K562 (cell line): ENCODE measurements around the gene ULBP2. TPM values are rescaled to one million over a fixed set of nuclear protein-coding genes. Genes with fewer than 3 reads are reported as not detected.

Experiments
- ATAC-seq: fragments of 200-7000 bp; cut with Tn5 transposase; 3 replicates; pipeline ENCODE4 v1.9.1; 2020; ENCODE audit warnings: moderate library complexity
- BruUV-seq: library from RNA; stranded (reverse); fragments of 400-500 nt; replicated peaks from 2 replicates; lab custom pipeline; 2021; lab: Mats Ljungman, UMichigan
- CTCF ChIA-PET: fragments of 300-600 bp; formaldehyde crosslinking; extraction: SDS; loops from one replicate; lab custom pipeline; 2021; ENCODE audit warnings: low intra/inter-chr PET ratio; lab: Yijun Ruan, JAX
- POLR2A ChIA-PET: fragments of 300-600, 350-650 bp; sonication (Branson Sonifier 250); formaldehyde crosslinking; extraction: SDS; loops from one replicate; lab custom pipeline; 2021; ENCODE audit warnings: antibody characterized with exemption, inconsistent platforms; lab: Yijun Ruan, JAX
- DNase-seq, 4 experiments: peaks; one replicate each; pipeline versions ENCODE4 v3.0.0 to v3.0.0-alpha.2; 2011 to 2018; ENCODE audit warnings: low spot score in 3 of 4, mixed read lengths in 3 of 4; ENCODE audit errors: extremely low read depth in 1 of 4
- FAIRE-seq: peaks from 2 replicates; lab custom pipeline; 2011; peaks lifted over from hg19 to GRCh38; lab: Jason Lieb, UNC
- H2AFZ ChIP-seq: 2 replicates; pipeline ENCODE4 v1.6.0; 2011; ENCODE audit warnings: low read depth, low read length, control low read depth, inconsistent platforms
- H3K27ac ChIP-seq: fragments of 200-600 bp; 3 replicates; pipeline ENCODE4 v1.8.0; 2011; ENCODE audit warnings: low read depth, mild to moderate bottlenecking, control low read depth, inconsistent platforms, low read length, moderate library complexity, mixed read lengths; ENCODE audit errors: extremely low read depth
- H3K27me3 ChIP-seq, 2 experiments: fragments of 300-600 bp in 1 of 2; 2 replicates in 1 of 2; 3 replicates in 1 of 2; pipeline versions ENCODE4 v1.6.0 to v1.8.0; 2011; ENCODE audit warnings: inconsistent platforms in 2 of 2, low read length in 2 of 2, mild to moderate bottlenecking in 1 of 2, mixed read lengths in 1 of 2, moderate library complexity in 1 of 2; ENCODE audit not compliant: control insufficient read depth in 2 of 2, insufficient read depth in 2 of 2
- H3K36me3 ChIP-seq: fragments of 300-600 bp; 3 replicates; pipeline ENCODE4 v1.8.0; 2011; ENCODE audit warnings: mild to moderate bottlenecking, low read length, inconsistent platforms; ENCODE audit not compliant: control insufficient read depth, insufficient read depth
- H3K4me1 ChIP-seq, 2 experiments: fragments of 200-600 bp in 1 of 2; replicated peaks in 1 of 2; 2 replicates in 1 of 2; 3 replicates in 1 of 2; pipeline versions ENCODE4 v1.5.1 to v1.8.0; 2011; ENCODE audit warnings: inconsistent platforms in 2 of 2, low read length in 2 of 2, mild to moderate bottlenecking in 1 of 2, mixed read lengths in 1 of 2, moderate library complexity in 1 of 2; ENCODE audit not compliant: control insufficient read depth in 2 of 2, insufficient read depth in 2 of 2
- H3K4me2 ChIP-seq: 2 replicates; pipeline ENCODE4 v1.6.1; 2011; ENCODE audit warnings: low read length, control low read depth, inconsistent platforms, mixed read lengths; ENCODE audit not compliant: insufficient read depth
- H3K4me3 ChIP-seq: fragments of 200-600 bp; sonication (generic), shearing (Covaris generic); 2 replicates; pipeline ENCODE4 v1.5.1; 2016; ENCODE audit warnings: control low read depth, inconsistent platforms
- H3K79me2 ChIP-seq: fragments of 200-600 bp; 3 replicates; pipeline ENCODE4 v1.8.0; 2011; ENCODE audit warnings: low read length, inconsistent platforms; ENCODE audit not compliant: control insufficient read depth, insufficient read depth
- H3K9ac ChIP-seq, 2 experiments: 2 replicates each; pipeline versions ENCODE4 v1.6.0 to v1.6.1; 2011; ENCODE audit warnings: low read depth in 2 of 2, low read length in 2 of 2, control low read depth in 1 of 2, inconsistent platforms in 1 of 2, mild to moderate bottlenecking in 1 of 2, mixed read lengths in 1 of 2; ENCODE audit not compliant: insufficient read depth in 1 of 2
- H3K9me1 ChIP-seq: one replicate; pipeline ENCODE4 v1.6.0; 2011; ENCODE audit warnings: inconsistent platforms, mild to moderate bottlenecking, low read length, moderate library complexity; ENCODE audit not compliant: control insufficient read depth, insufficient read depth
- H3K9me3 ChIP-seq: replicated peaks from 2 replicates; pipeline ENCODE4 v1.5.1; 2011; ENCODE audit warnings: low read depth, low read length, inconsistent platforms; ENCODE audit not compliant: control insufficient read depth, insufficient read depth
- H4K20me1 ChIP-seq: replicated peaks from 2 replicates; pipeline ENCODE4 v1.6.1; 2011; ENCODE audit warnings: low read length, inconsistent platforms, mixed read lengths; ENCODE audit not compliant: control insufficient read depth, insufficient read depth
- AFF1 ChIP-seq, 2 experiments: fragments of 450-650 bp; IDR thresholded peaks; 2 replicates each; pipeline ENCODE4 v1.6.1; 2018; ENCODE audit warnings: mild to moderate bottlenecking in 2 of 2, low read depth in 1 of 2; ENCODE audit not compliant: partially characterized antibody in 2 of 2
- ATF2 ChIP-seq: sonication (generic); formaldehyde crosslinking; IDR thresholded peaks from 2 replicates; pipeline ENCODE4 v1.8.1; 2022; ENCODE audit warnings: missing genetic modification reagents
- ELK1 ChIP-seq: sonication (generic); formaldehyde crosslinking; IDR thresholded peaks from 2 replicates; pipeline ENCODE4 v1.8.1; 2022; ENCODE audit warnings: missing genetic modification reagents
- FOXA1 ChIP-seq: fragments of 450-650 bp; IDR thresholded peaks from 2 replicates; pipeline ENCODE4 v1.6.1; 2016; ENCODE audit warnings: mild to moderate bottlenecking, borderline replicate concordance
- LCOR ChIP-seq: sonication (generic); formaldehyde crosslinking; IDR thresholded peaks from 2 replicates; pipeline ENCODE4 v1.8.0; 2022; ENCODE audit warnings: mild to moderate bottlenecking, missing genetic modification reagents
- PRPF4 ChIP-seq: fragments of 200-400 bp; formaldehyde crosslinking; IDR thresholded peaks from one replicate; pipeline ENCODE4 v1.6.1; 2017; ENCODE audit warnings: low read length, low read depth, mild to moderate bottlenecking; ENCODE audit not compliant: insufficient read depth, poor library complexity, severe bottlenecking
- SPI1 ChIP-seq: IDR thresholded peaks from 2 replicates; pipeline ENCODE4 v1.6.1; 2011; ENCODE audit warnings: low read depth, low read length, control low read depth, borderline replicate concordance
- TFAP4 ChIP-seq: sonication (generic); formaldehyde crosslinking; IDR thresholded peaks from 2 replicates; pipeline ENCODE4 v1.8.0; 2022; ENCODE audit warnings: missing genetic modification reagents, mild to moderate bottlenecking, moderate library complexity, borderline replicate concordance
- THAP12 ChIP-seq: fragments of 250-450 bp; sonication (Bioruptor Pico); IDR thresholded peaks from 2 replicates; pipeline ENCODE4 v1.9.0; 2021; ENCODE audit warnings: mild to moderate bottlenecking, inconsistent platforms
- WGBS: fragments of 100-300 bp; shearing (Covaris generic); methylation state at CpG from one replicate; pipeline ENCODE4 v1.1.6; 2016; ENCODE audit warnings: low coverage, mixed read lengths; ENCODE audit not compliant: insufficient coverage; ENCODE audit errors: missing lambda C conversion rate; 5-methylcytosine and 5-hydroxymethylcytosine counted together
- in situ Hi-C: fragments of 300-500 bp; cut with MboI; formaldehyde crosslinking; loops from 4 replicates; pipeline ENCODE4 v1.15.0; 2018; ENCODE audit warnings: inconsistent platforms, mixed read lengths
- intact Hi-C: fragments of 100-400 bp; cut with micrococcal nuclease; formaldehyde crosslinking; loops from 2 replicates; pipeline ENCODE4 v1.14.2; 2022
- polyA plus RNA-seq, 8 experiments: library from polyadenylated mRNA; depleted of rRNA in 4 of 8; stranded (reverse) in 5 of 8; unstranded in 3 of 8; fragments of >200 nt; fragmentation: Nextera tagmentation in 2 of 8; fragmentation: Illumina TruSeq in 1 of 8; extraction: Ambion mirVana in 2 of 8; extraction: Trizol in 1 of 8; gene quantifications; 2 replicates each; pipeline versions ENCODE4 v1.2.1 to v1.2.3, GENCODE V29; 2011 to 2014; ENCODE audit warnings: inconsistent platforms in 1 of 8, missing spikeins in 1 of 8
- total RNA-seq, 7 experiments: library from RNA; depleted of rRNA in 6 of 7; stranded (reverse); fragments of >200 nt in 6 of 7; fragmentation: Illumina TruSeq in 2 of 7; extraction: Trizol in 2 of 7; gene quantifications; 2 replicates each; pipeline versions ENCODE4 v1.2.1 to v1.2.3, GENCODE V29; 2011 to 2021; ENCODE audit warnings: low replicate concordance in 1 of 7

ULBP2 gene
- total and polyA plus RNA-seq, 9 of the 15 experiments (the other 6 are each of a cell fraction or from before 2014, with no cell fraction given): 0.50 to 5.3 (median 1.2) TPM

GRCh38 chr6:149922642-149923326 is 19.0 kb upstream of the ULBP2 start, which contains the start of gene RAET1G:
Gene RAET1G, minus strand, starts transcription at chr6:149923121. Its CDS starts 111 bp downstream, at chr6:149923010.
- 0 out of 2 replicates have a peak within 1 kb of the TSS, but pooled peaks have one; percentile 2 for H3K4me3 ChIP-seq
- no TSS peak for BruUV-seq
- in situ Hi-C loops (loop anchor here (5.0 to 25.0 kb wide), 3 partner anchors 80 to 885 kb away; no protein-coding TSS in a partner anchor), intact Hi-C loops (no loop called here)
- WGBS: 11% methylated on average over 33 of the region's 40 CpGs
- POLR2A ChIA-PET: interaction anchor here (0.7 kb wide), 2 partner anchors 8 to 859 kb away, joined by 3 read pairs; no protein-coding TSS in a partner anchor
- no peaks in the 10 kb centered on the region for H3K36me3 ChIP-seq
- no peaks in the 10 kb centered on the region for H3K9me3 ChIP-seq
- no peaks in the 10 kb centered on the region for H3K9me1 ChIP-seq
- peak within 1 kb of the TSS; percentile 54 for H2AFZ ChIP-seq
- H3K4me2 ChIP-seq: peak within 1 kb of the TSS; percentile 56
- peak within 1 kb of the TSS in 1 of 2 experiments; percentile 19; a peak in 1 of 4 replicates for H3K9ac ChIP-seq
- ATAC-seq (peak; percentile 80), FAIRE-seq (peak; percentile 80), DNase-seq (peak; percentile 74 to 93 (median 89))
- H4K20me1 ChIP-seq: peaks cover 4% of the 10 kb centered on the region; the same call in 1 of the 2 replicates
- peaks cover 0 to 26% of the 10 kb centered on the region in 2 experiments; a peak in 3 of 5 replicates for H3K4me1 ChIP-seq
- H3K27me3 ChIP-seq: peaks cover 13 to 63% of the 10 kb centered on the region in 2 experiments; a peak in 4 of 5 replicates
- no peak within 1 kb of the TSS for H3K27ac ChIP-seq
- no peaks in the 10 kb centered on the region for H3K79me2 ChIP-seq
- CTCF ChIA-PET: no interaction called here
- no peak for TF ChIP-seq ATF2 (CRISPR knock-in tag)
- peak; percentile 67 for TF ChIP-seq TFAP4 (CRISPR knock-in tag)
- 0 out of 2 replicates have a peak, but pooled peaks have one; percentile 9 for TF ChIP-seq THAP12 (CRISPR knock-in tag)
- no peak for TF ChIP-seq FOXA1
- no peak for TF ChIP-seq PRPF4
- no peak for TF ChIP-seq ELK1 (CRISPR knock-in tag)
- no peak for TF ChIP-seq LCOR (CRISPR knock-in tag)
- no peak for TF ChIP-seq AFF1 (IDR thresholded peaks at IDR 0.05; ENCODE audit: low read depth in 1 of 2, partially characterized antibody in 2 of 2)
- peak; percentile 74 for TF ChIP-seq SPI1
